Caco-2 (cell line): ENCODE data around the gene TCEANC. TPM values are rescaled to one million over a fixed set of nuclear protein-coding genes. Genes with fewer than 3 reads are reported as not detected.

Source experiments
- BruUV-seq: library from RNA; stranded (reverse); fragments of 400-500 nt; replicated peaks from 2 replicates; lab custom pipeline; 2021; lab: Mats Ljungman, UMichigan
- CTCF ChIA-PET: fragments of 300-600 bp; sonication (Branson Sonifier 250); formaldehyde crosslinking; loops from one replicate; lab custom pipeline; 2022; ENCODE audit warnings: antibody characterized with exemption; lab: Charles Lee
- POLR2A ChIA-PET: fragments of 300-600 bp; sonication (Branson Sonifier 250); formaldehyde crosslinking; loops from one replicate; lab custom pipeline; 2022; ENCODE audit warnings: antibody characterized with exemption; lab: Charles Lee
- DNase-seq, 2 experiments: peaks; one replicate each; pipeline versions ENCODE4 v3.0.0 to v3.0.0-alpha.2; 2020 to 2022
- H3K27me3 ChIP-seq: replicated peaks from 2 replicates; pipeline ENCODE4 v1.6.0; 2011; ENCODE audit warnings: low read length; ENCODE audit not compliant: control insufficient read depth, insufficient read depth
- H3K36me3 ChIP-seq: 2 replicates; pipeline ENCODE4 v1.5.1; 2011; ENCODE audit warnings: low read length; ENCODE audit not compliant: control insufficient read depth, insufficient read depth
- H3K4me1 ChIP-seq: fragments of 250-450 bp; sonication (Bioruptor Pico); 2 replicates; pipeline ENCODE4 v1.5.1; 2020; ENCODE audit warnings: mild to moderate bottlenecking
- H3K4me3 ChIP-seq: 2 replicates; pipeline ENCODE4 v1.5.1; 2011; ENCODE audit warnings: low read depth, mild to moderate bottlenecking, control low read depth, low read length
- H3K9me3 ChIP-seq: fragments of 250-450 bp; sonication (Bioruptor Pico); 2 replicates; pipeline ENCODE4 v1.5.1; 2020; ENCODE audit warnings: mild to moderate bottlenecking, moderate library complexity
- H3K27ac Mint-ChIP-seq: one replicate; pipeline ENCODE4 v1.8.0; 2022; ENCODE audit warnings: mixed read lengths; ENCODE audit not compliant: unreplicated experiment
- H3K27me3 Mint-ChIP-seq: one replicate; pipeline ENCODE4 v1.8.0; 2022; ENCODE audit warnings: mixed read lengths; ENCODE audit not compliant: insufficient read depth, unreplicated experiment
- H3K36me3 Mint-ChIP-seq: one replicate; pipeline ENCODE4 v1.8.0; 2022; ENCODE audit warnings: mild to moderate bottlenecking, mixed read lengths; ENCODE audit not compliant: insufficient read depth, unreplicated experiment
- H3K4me1 Mint-ChIP-seq: one replicate; pipeline ENCODE4 v1.8.0; 2022; ENCODE audit warnings: low read depth, mixed read lengths; ENCODE audit not compliant: unreplicated experiment
- H3K4me3 Mint-ChIP-seq: one replicate; pipeline ENCODE4 v1.8.0; 2022; ENCODE audit warnings: mild to moderate bottlenecking, moderate library complexity, mixed read lengths; ENCODE audit not compliant: unreplicated experiment
- H3K9me3 Mint-ChIP-seq: one replicate; pipeline ENCODE4 v1.8.0; 2022; ENCODE audit warnings: mixed read lengths; ENCODE audit not compliant: unreplicated experiment
- CTCF ChIP-seq, 2 experiments: fragments of 200-600 bp in 1 of 2; IDR thresholded peaks; 1 replicate in 1 of 2; 2 replicates in 1 of 2; pipeline versions ENCODE4 v1.5.1 to v1.8.0; 2011 to 2022; ENCODE audit warnings: antibody characterized with exemption in 1 of 2, control low read depth in 1 of 2, inconsistent platforms in 1 of 2, low read depth in 1 of 2, low read length in 1 of 2, mild to moderate bottlenecking in 1 of 2, moderate library complexity in 1 of 2; ENCODE audit not compliant: insufficient read depth in 1 of 2, severe bottlenecking in 1 of 2, unreplicated experiment in 1 of 2
- intact Hi-C: fragments of 100-400 bp; cut with micrococcal nuclease; formaldehyde crosslinking; loops from one replicate; pipeline ENCODE4 v1.10.0; 2022; ENCODE audit not compliant: unreplicated experiment
- total RNA-seq: library from RNA; stranded (reverse); gene quantifications from 2 replicates; pipeline ENCODE4 v1.2.3, GENCODE V29; 2022

The TCEANC gene
- total RNA-seq, 1 experiment from 2014 or later, result 1.6 TPM

- Histone ChIP-seq H3K9me3 (no peaks in the 10 kb centered on the region), H3K36me3 (no peaks in the 10 kb centered on the region), H3K4me3 (no peak overlapping the region), H3K4me1 (peaks cover 5% of the 10 kb centered on the region), H3K27me3 (no peaks in the 10 kb centered on the region)
- DNase-seq, result peak in 1 of 2 experiments; percentile 50
- no peaks in the 10 kb centered on the region for H3K36me3 Mint-ChIP-seq
- ChIA-PET CTCF (no interaction called here), POLR2A (interaction anchor here (1.1 kb wide), 1 partner anchor 76 kb away, joined by 3 read pairs; the partner anchor contains the start of genes OFD1 and TRAPPC2)
- no peaks in the 10 kb centered on the region for H3K27me3 Mint-ChIP-seq
- BruUV-seq, result no TSS peak
- TF ChIP-seq CTCF (IDR thresholded peaks at IDR 0.05; ENCODE audit: insufficient read depth in 1 of 2, low read depth in 1 of 2, low read length in 1 of 2, severe bottlenecking in 1 of 2, unreplicated experiment in 1 of 2), result peak in 1 of 2 experiments; percentile 50
- no peaks in the 10 kb centered on the region for H3K9me3 Mint-ChIP-seq
- H3K4me1 Mint-ChIP-seq, result no peaks in the 10 kb centered on the region
- H3K4me3 Mint-ChIP-seq, result no peak overlapping the region
- intact Hi-C loops, result loop anchor here (1.0 kb wide), 2 partner anchors 32 to 90 kb away; no protein-coding TSS in a partner anchor
- H3K27ac Mint-ChIP-seq, result no peak overlapping the region
Observed at GRCh38 chrX:13658602-13659001, 5.7 kb downstream of the TCEANC start.

- no peaks in the 10 kb centered on the region for H3K36me3 ChIP-seq
- no peak for DNase-seq
- no peaks in the 10 kb centered on the region for H3K27me3 ChIP-seq
- no peak overlapping the region for H3K4me3 ChIP-seq
- TF ChIP-seq CTCF (IDR thresholded peaks at IDR 0.05; ENCODE audit: insufficient read depth in 1 of 2, low read depth in 1 of 2, low read length in 1 of 2, severe bottlenecking in 1 of 2, unreplicated experiment in 1 of 2), result no peak
- H3K4me3 Mint-ChIP-seq, result no peak overlapping the region
- POLR2A ChIA-PET, result interaction anchor here (1.1 kb wide), 1 partner anchor 75 kb away, joined by 3 read pairs; the partner anchor contains the start of genes OFD1 and TRAPPC2
- H3K27me3 Mint-ChIP-seq, result no peaks in the 10 kb centered on the region
- intact Hi-C loops, result no loop called here
- H3K4me1 ChIP-seq, result peaks cover 5% of the 10 kb centered on the region
- no peak overlapping the region for H3K27ac Mint-ChIP-seq
- no peaks in the 10 kb centered on the region for H3K9me3 ChIP-seq
- CTCF ChIA-PET, result no interaction called here
- no peaks in the 10 kb centered on the region for H3K9me3 Mint-ChIP-seq
- H3K4me1 Mint-ChIP-seq, result no peaks in the 10 kb centered on the region
- no peaks in the 10 kb centered on the region for H3K36me3 Mint-ChIP-seq
- BruUV-seq, result no TSS peak
Observed at GRCh38 chrX:13659063-13659462, 6.1 kb downstream of the TCEANC start.

- ChIA-PET CTCF (no interaction called here), POLR2A (no interaction called here)
- Mint-ChIP-seq H3K27me3 (no peaks in the 10 kb centered on the region), H3K9me3 (no peaks in the 10 kb centered on the region), H3K27ac (no peak overlapping the region), H3K36me3 (no peaks in the 10 kb centered on the region), H3K4me1 (peaks cover 4% of the 10 kb centered on the region), H3K4me3 (no peak overlapping the region)
- intact Hi-C loops, result no loop called here
- BruUV-seq, result no TSS peak
- TF ChIP-seq CTCF (IDR thresholded peaks at IDR 0.05; ENCODE audit: insufficient read depth in 1 of 2, low read depth in 1 of 2, low read length in 1 of 2, severe bottlenecking in 1 of 2, unreplicated experiment in 1 of 2), result no peak
- no peaks in the 10 kb centered on the region for H3K36me3 ChIP-seq
- H3K27me3 ChIP-seq, result no peaks in the 10 kb centered on the region
- peaks cover 13% of the 10 kb centered on the region for H3K4me1 ChIP-seq
- no peak overlapping the region for H3K4me3 ChIP-seq
- H3K9me3 ChIP-seq, result no peaks in the 10 kb centered on the region
- no peak for DNase-seq
Observed at GRCh38 chrX:13661735-13662288, 8.9 kb downstream of the TCEANC start.
